HG03442 (cell line): ENCODE measurements around the gene SHQ1.
"Not testable (repeated sequence)": the region's sequence is repeated elsewhere in the genome, so short reads cannot be mapped to it uniquely, and the experiment has no call there.

Source experiments
- ATAC-seq: cut with Tn5 transposase; IDR thresholded peaks from one replicate; pipeline ENCODE4 v1.9.1; 2021; ENCODE audit warnings: mild to moderate bottlenecking, moderate library complexity; ENCODE audit not compliant: unreplicated experiment

The SHQ1 gene

GRCh38 chr3:72722930-72723726, 125.1 kb downstream of the SHQ1 start:
- peak; percentile 60 for ATAC-seq

GRCh38 chr3:72721683-72722381, 126.4 kb downstream of the SHQ1 start:
- ATAC-seq = no peak

GRCh38 chr3:72720566-72720965, 127.7 kb downstream of the SHQ1 start:
- no peak for ATAC-seq

- ATAC-seq = no peak
These were observed 129.1 kb downstream of the SHQ1 start for GRCh38 chr3:72719137-72719536.

GRCh38 chr3:72714135-72714534, 134.1 kb downstream of the SHQ1 start:
- ATAC-seq = not testable (repeated sequence)

GRCh38 chr3:72710471-72710870, 137.8 kb downstream of the SHQ1 start:
- not testable (repeated sequence) for ATAC-seq

- no peak for ATAC-seq
These were observed 139.8 kb downstream of the SHQ1 start for GRCh38 chr3:72708441-72708840.

GRCh38 chr3:72702997-72703396, 145.2 kb downstream of the SHQ1 start:
- ATAC-seq = no peak

GRCh38 chr3:72702390-72702789, 145.9 kb downstream of the SHQ1 start:
- no peak for ATAC-seq

- ATAC-seq = no peak
These were observed 148.1 kb downstream of the SHQ1 start for GRCh38 chr3:72700106-72700505.

- no peak for ATAC-seq
These were observed 148.6 kb downstream of the SHQ1 start for GRCh38 chr3:72699631-72700030.
